Measurements from ENCODE around the gene ITGB2.

The ITGB2 gene

GRCh38 chr21:44894687-44895302 lies 25.9 kb downstream of the ITGB2 start:
- DNase-seq, result no peak

GRCh38 chr21:44893948-44894656 lies 26.6 kb downstream of the ITGB2 start:
- no peak for DNase-seq

GRCh38 chr21:44893278-44893556 lies 27.5 kb downstream of the ITGB2 start:
- DNase-seq, result no peak

- no peak for DNase-seq
Measured at GRCh38 chr21:44892536-44893277, 28.0 kb downstream of the ITGB2 start.

- DNase-seq, result no peak
Measured at GRCh38 chr21:44892095-44892494, 28.6 kb downstream of the ITGB2 start.

- DNase-seq, result no peak
Measured at GRCh38 chr21:44891631-44892031, 29.1 kb downstream of the ITGB2 start.

- no peak for DNase-seq
Measured at GRCh38 chr21:44890961-44891541, 29.6 kb downstream of the ITGB2 start.

GRCh38 chr21:44890338-44890931 lies 30.3 kb downstream of the ITGB2 start:
- DNase-seq, result no peak

GRCh38 chr21:44889625-44890337 lies 30.9 kb downstream of the ITGB2 start:
- no peak for DNase-seq

GRCh38 chr21:44888581-44889550 lies 31.8 kb downstream of the ITGB2 start:
- DNase-seq, result no peak

GRCh38 chr21:44887807-44888580 lies 32.7 kb downstream of the ITGB2 start:
- no peak for DNase-seq

- DNase-seq, result no peak
Measured at GRCh38 chr21:44887126-44887806, 33.4 kb downstream of the ITGB2 start.

GRCh38 chr21:44886113-44887075 lies 34.3 kb downstream of the ITGB2 start:
- DNase-seq, result no peak

- no peak for DNase-seq
Measured at GRCh38 chr21:44885615-44886014, 35.1 kb downstream of the ITGB2 start.

- DNase-seq, result no peak
Measured at GRCh38 chr21:44884097-44884496, 36.6 kb downstream of the ITGB2 start.

GRCh38 chr21:44883250-44883649 lies 37.4 kb downstream of the ITGB2 start:
- no peak for DNase-seq

GRCh38 chr21:44881198-44881872 lies 39.4 kb downstream of the ITGB2 start:
- no peak for DNase-seq

Data from NCI-H526 treated with DMSO at 0.1 percent for 48 hours (cell line).